ENCODE results near the gene CD14. TPM values are rescaled to one million over a fixed set of nuclear protein-coding genes. Genes with fewer than 3 reads are reported as not detected.
"Not testable (repeated sequence)": the region's sequence is repeated elsewhere in the genome, so short reads cannot be mapped to it uniquely, and the experiment has no call there.

Gene CD14
- total RNA-seq, 1 donor from 2014 or later = 0.26 TPM

DNA sequence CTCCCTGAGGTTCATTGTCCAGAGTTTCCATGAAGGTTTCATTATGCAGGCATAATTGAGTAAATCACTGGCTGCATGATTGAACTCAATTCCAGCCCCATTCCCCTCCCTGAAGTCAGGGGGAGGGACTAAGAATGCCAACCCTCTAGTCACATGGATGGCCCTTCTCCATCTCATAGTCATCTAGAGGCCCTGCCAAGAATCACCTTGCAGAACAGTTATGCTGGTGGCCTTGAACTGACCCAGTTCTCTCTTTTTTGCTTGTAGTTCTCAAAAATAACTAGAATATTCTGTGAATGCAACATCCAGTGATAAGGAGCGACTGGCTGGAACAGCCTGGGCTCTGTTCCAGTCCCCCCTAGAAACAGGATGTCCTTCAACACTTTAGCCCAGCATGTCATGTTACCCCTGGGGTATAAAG, 36.6 kb downstream of the CD14 start:
- no peak for DNase-seq (ENCODE audit: low read depth, low spot score)

DNA sequence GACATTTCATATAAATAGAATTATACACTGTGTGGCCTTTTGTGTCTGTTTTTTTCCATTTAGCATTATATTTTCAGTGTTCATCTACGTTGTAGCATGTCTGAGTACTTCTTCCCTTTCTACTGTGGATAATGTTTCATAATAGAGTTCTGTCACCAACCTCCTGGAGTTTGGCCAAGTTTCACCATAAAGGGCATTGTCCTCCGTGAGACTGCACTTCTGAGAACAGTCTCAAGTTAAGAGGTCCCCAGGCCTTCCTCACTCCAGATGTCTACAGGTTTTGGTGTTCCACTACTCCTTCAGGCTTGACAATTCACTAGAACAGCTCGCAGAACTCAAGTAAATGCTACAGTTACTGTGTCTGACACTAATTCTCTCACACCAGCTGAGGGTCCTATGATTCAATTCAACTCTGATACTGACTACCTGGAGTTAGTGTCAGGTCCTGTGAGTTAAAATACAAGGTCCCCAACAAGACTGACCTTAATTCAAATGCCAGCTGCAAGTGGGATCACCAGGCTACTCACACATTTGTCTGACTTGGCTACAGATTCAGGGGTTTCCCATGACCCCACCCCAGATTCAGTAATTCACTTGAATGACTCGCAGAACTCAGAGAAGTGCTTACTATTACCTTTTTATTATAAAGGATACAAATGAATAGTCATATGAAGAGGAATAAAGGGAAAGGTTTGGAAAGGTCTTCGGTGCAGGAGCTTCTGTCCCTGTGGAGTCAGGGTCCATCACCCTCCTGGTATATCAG, 37.3 kb downstream of the CD14 start:
- DNase-seq (ENCODE audit: low read depth, low spot score) = no peak

DNA sequence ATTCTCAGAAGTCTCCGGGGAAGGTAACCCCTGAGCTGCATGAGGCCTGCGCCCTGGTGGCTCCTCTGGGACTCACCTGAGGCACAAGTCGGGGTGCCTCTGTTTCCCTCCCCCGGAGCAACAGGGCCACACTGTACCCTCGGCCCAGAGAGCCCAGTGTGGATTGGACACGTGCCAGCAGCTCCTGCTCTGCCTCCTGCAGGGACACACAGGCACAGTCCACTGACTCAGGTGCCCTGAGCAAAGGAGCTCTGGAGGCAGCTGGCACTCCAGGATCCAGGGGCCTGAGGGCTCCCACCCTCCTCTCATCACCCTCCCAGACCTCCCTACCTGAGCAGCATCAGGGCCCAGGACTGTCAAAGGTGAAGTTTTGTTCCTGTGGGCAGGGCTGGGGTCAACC, 38.8 kb downstream of the CD14 start:
- no peak for DNase-seq (ENCODE audit: low read depth, low spot score)

DNA sequence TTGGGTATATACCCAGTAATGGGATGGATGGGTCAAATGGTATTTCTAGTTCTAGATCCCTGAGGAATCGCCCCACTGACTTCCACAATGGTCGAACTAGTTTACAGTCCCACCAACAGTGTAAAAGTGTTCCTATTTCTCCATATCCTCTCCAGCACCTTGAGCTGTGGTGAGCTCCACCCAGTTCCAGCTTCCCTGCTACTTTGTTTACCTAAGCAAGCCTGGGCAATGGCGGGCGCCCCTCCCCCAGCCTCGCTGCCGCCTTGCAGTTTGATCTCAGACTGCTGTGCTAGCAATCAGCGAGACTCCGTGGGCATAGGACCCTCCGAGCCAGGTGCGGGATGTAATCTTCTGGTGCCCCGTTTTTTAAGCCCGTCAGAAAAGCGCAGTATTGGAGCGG, 39.9 kb downstream of the CD14 start:
- DNase-seq (ENCODE audit: low read depth, low spot score) = not testable (repeated sequence)

DNA sequence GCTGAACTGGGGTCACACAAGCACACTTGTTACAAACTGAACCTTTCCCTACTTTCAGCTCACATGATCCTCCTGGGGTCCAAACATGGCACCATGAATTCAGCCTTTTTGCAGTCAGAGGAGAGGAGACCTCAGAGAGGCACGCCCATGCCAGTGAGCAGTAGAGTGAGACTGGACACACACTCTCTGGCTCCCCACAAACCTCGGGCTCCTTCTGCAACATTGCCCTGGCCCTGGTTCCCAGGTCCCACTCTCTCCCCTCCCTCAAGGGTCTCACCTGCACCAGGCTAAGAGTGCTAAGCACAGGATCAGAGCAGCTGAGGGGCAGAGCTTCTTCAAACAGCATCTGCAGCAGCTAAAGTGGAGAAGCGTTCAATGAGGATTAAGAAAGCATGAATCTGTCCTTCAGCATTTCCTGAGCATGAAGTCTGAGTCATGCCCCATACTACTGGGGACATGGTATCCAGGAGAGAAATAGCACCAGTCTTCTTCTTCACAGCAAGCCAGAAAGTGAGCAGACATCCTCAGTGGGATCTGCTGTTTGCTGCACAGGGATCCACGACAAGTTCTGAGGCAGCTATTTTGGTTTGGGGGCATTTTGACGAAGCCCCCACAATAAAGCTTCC, 41.1 kb downstream of the CD14 start:
- DNase-seq (ENCODE audit: low read depth, low spot score) = no peak

DNA sequence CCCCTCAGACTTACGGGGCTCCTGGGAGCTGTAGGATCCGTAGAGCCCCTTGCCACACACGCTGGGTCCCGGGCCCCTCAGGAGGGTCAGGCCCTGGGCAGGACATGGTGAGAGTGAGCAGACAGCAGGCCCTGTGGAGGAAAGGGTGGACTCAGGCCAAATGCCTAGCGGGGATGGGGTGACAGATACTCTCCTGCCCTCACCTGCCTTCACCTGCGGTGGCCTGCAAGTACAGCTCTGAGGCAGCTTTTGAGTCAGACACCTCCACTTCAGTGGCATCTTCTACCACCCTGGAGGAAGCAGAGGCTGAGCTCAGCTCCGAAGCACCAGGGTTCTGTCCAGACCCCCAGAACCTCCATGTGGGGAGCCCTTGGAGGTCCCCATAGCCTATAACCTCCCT, 42.1 kb downstream of the CD14 start:
- DNase-seq (ENCODE audit: low read depth, low spot score) = no peak

DNA sequence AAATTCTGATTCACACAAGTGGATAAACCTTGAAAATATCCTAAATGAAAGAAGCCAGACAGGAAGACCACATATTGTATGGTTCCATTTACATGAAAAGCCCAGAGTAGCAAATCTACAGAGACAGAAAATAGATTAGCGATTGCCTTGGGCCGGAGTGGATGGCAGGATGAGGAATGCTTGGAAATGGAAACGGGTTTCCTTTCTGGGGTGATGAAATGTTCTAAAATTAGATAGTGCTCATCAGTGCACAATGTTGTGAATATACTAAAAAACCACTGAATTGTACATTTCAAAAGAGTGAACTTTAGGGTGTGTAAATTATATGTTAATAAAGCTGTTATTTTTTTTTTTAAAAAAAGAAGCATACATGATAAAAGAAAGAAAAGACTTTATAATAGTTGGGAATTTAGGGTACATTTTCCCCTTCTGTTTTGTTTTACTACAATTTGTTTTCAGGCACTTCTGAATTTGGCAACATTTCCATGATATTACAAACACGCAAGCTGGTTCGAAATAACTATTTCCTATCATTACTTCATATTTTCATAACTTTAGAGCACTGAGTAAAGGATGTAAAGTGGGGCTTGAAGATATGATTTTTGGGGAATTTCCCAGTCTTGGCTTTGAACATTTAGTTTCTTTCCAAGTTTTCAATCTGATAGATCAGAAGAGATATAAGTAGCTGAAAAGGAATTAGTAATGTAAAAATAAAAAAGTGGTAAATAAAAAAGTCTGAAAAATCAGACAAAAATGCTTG, 44.5 kb downstream of the CD14 start:
- DNase-seq (ENCODE audit: low read depth, low spot score) = no peak

DNA sequence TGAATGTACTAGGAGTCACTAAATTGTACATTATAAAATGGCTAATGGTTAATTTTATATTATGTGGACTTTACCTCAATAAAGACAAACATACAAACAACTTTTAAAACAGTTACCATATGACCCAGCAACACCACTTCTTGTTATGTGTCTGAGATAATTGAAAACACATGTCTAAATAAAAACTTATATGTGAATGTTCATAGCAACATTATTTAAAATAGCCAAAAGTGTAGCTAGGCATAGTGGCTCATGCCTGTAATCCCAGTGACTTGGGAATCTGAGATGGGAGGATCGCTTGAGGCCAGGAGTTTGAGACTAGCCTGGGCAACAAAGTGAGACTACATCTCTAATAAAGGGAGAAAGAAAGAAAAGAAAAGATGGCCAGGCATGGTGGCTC, 45.5 kb downstream of the CD14 start:
- DNase-seq (ENCODE audit: low read depth, low spot score) = no peak

Other genes starting within 250 kb of the CD14 start
- gene ANKHD1, start 231.3 kb downstream of the CD14 start, total RNA-seq = 59.8 and 89.8 TPM in 2 replicates
- gene EIF4EBP3, start 85.5 kb downstream of the CD14 start, total RNA-seq = 1.4 and 1.8 TPM in 2 replicates
- 19.7 and 28.1 TPM in 2 replicates for gene SRA1, start 75.7 kb downstream of the CD14 start, total RNA-seq
- gene APBB3, start 68.6 kb downstream of the CD14 start, total RNA-seq = 5.1 and 5.5 TPM in 2 replicates
- gene SLC35A4, start 68.3 kb downstream of the CD14 start, total RNA-seq = 22.6 and 30.7 TPM in 2 replicates
- 13.5 and 13.9 TPM in 2 replicates for gene TMCO6, start 6.3 kb upstream of the CD14 start, total RNA-seq
- 40.1 and 48.5 TPM in 2 replicates for gene NDUFA2, start 14.5 kb upstream of the CD14 start, total RNA-seq
- gene IK, start 14.7 kb upstream of the CD14 start, total RNA-seq = 77.4 and 95.0 TPM in 2 replicates
- gene WDR55, start 31.7 kb upstream of the CD14 start, total RNA-seq = 29.9 and 39.3 TPM in 2 replicates
- 0.13 and 0.28 TPM in 2 replicates for gene DND1, start 40.4 kb upstream of the CD14 start, total RNA-seq
- 92.7 and 110 TPM in 2 replicates for gene HARS1, start 58.2 kb upstream of the CD14 start, total RNA-seq
- gene HARS2, start 58.3 kb upstream of the CD14 start, total RNA-seq = 26.9 and 39.8 TPM in 2 replicates
- gene ZMAT2, start 67.3 kb upstream of the CD14 start, total RNA-seq = 53.5 and 75.7 TPM in 2 replicates
- gene PCDHA1, start 153.0 kb upstream of the CD14 start, total RNA-seq = 0.04 TPM in 1 of 2 replicates, not detected in the other
- 0.07 and 0.21 TPM in 2 replicates for gene PCDHA2, start 161.7 kb upstream of the CD14 start, total RNA-seq
- gene PCDHA3, start 167.9 kb upstream of the CD14 start, total RNA-seq = 0.18 and 0.26 TPM in 2 replicates
- 0.26 and 0.42 TPM in 2 replicates for gene PCDHA4, start 173.9 kb upstream of the CD14 start, total RNA-seq
- 0.04 and 0.07 TPM in 2 replicates for gene PCDHA5, start 188.4 kb upstream of the CD14 start, total RNA-seq
- 0.40 and 0.88 TPM in 2 replicates for gene PCDHA6, start 194.8 kb upstream of the CD14 start, total RNA-seq
- 0.25 and 0.33 TPM in 2 replicates for gene PCDHA7, start 201.1 kb upstream of the CD14 start, total RNA-seq
- under 0.01 and 0.04 TPM in 2 replicates for gene PCDHA8, start 208.0 kb upstream of the CD14 start, total RNA-seq
- gene PCDHA9, start 215.2 kb upstream of the CD14 start, total RNA-seq = 0.04 TPM in 1 of 2 replicates, not detected in the other
- gene PCDHA10, start 222.7 kb upstream of the CD14 start, total RNA-seq = 0.07 and 0.35 TPM in 2 replicates
- gene PCDHA11, start 235.8 kb upstream of the CD14 start, total RNA-seq = 0.04 and 0.07 TPM in 2 replicates
- 0.07 TPM in 1 of 2 replicates, not detected in the other for gene PCDHA12, start 242.1 kb upstream of the CD14 start, total RNA-seq
- under 0.01 and 0.04 TPM in 2 replicates for gene PCDHA13, start 248.9 kb upstream of the CD14 start, total RNA-seq

All from pulmonary artery endothelial cell (primary cell).